Stimulated activated CD8-positive, alpha-beta memory T cell treated with anti-CD3 and anti-CD28 coated beads, Interleukin-12 subunit alpha, Interleukin-12 subunit beta, amount 100 ng/mL, for 1 hour (primary cell): ENCODE results near the gene CDK5RAP3.
"Not testable (repeated sequence)": the region's sequence is repeated elsewhere in the genome, so short reads cannot be mapped to it uniquely, and the experiment has no call there.

ENCODE experiments used
- DNase-seq: peaks from one replicate; pipeline ENCODE4 v3.0.0-alpha.2; 2020; ENCODE audit warnings: low read depth

CDK5RAP3 gene

GRCh38 chr17:47975189-47975822 is 4.4 kb downstream of the CDK5RAP3 start:
- DNase-seq, result no peak

DNA sequence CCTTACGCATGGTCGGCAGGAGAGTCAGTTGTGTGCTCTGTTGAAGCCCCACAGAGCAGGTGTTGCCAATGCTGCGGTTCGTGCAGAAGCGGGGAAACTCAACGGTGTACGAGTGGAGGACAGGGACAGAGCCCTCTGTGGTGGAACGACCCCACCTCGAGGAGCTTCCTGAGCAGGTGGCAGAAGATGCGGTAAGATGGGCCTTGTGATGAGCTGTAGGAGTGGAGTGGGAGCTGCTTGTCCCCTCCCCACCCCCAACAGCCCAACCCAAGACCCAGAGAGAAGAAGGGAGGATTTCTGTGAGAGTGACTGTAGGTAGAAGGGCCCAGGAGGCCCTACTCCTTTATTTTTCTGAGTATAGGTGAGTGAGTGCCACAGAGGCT is 4.9 kb downstream of the CDK5RAP3 start:
- DNase-seq, result no peak

GRCh38 chr17:47978324-47978723 is 7.4 kb downstream of the CDK5RAP3 start:
- DNase-seq, result peak; percentile 16

DNA sequence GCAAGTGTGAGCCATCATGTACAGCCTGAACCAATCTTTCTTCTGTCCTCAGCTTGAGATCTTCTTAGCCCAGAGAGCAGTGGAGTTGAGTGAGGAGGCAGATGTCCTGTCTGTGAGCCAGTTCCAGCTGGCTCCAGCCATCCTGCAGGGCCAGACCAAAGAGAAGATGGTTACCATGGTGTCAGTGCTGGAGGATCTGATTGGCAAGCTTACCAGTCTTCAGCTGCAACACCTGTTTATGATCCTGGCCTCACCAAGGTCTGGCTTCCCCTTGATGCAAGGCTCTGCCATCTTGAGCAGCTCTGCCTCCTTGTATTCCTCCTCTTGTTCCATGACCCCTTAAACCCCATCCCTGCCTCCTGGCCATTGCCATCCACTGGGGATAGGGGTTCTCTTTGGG is 9.6 kb downstream of the CDK5RAP3 start:
- no peak for DNase-seq

DNA sequence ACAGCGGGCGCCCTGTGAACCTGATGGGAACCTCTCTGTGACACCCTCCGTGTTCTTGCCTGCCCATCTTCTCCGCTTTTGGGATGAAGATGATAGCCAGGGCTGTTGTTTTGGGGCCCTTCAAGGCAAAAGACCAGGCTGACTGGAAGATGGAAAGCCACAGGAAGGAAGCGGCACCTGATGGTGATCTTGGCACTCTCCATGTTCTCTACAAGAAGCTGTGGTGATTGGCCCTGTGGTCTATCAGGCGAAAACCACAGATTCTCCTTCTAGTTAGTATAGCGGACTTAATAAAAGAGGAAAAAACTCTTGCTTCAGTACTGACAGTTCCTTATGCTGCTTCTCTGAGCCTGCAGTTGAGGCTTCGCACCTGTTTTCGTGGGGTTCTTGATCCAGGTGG is 10.5 kb downstream of the CDK5RAP3 start:
- DNase-seq, result no peak

DNA sequence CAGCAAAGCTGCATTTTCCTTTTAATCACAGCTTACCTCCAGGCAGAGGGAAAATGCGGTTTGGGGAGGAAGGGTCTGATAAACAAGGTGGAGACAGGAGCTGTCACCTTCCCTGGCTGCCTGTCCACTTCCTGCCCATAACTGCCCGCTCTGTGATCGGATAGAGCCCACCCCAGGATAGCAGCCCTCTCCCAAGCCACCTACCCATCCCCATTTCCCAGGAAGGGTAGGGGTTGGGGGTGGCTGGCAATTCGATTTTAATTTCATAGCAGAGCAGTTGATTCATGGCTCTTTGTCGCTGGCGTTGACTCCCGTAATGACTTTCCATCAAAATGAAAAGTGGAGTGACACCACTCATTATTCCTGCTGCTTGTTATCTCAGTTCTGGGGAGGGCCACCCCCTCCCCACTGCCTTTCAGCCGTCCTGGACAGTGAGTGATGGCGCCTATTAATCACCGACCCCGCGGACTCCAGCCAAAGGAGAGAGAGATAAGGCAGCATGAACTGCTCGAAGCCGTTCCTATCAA is 11.2 kb downstream of the CDK5RAP3 start:
- no peak for DNase-seq

DNA sequence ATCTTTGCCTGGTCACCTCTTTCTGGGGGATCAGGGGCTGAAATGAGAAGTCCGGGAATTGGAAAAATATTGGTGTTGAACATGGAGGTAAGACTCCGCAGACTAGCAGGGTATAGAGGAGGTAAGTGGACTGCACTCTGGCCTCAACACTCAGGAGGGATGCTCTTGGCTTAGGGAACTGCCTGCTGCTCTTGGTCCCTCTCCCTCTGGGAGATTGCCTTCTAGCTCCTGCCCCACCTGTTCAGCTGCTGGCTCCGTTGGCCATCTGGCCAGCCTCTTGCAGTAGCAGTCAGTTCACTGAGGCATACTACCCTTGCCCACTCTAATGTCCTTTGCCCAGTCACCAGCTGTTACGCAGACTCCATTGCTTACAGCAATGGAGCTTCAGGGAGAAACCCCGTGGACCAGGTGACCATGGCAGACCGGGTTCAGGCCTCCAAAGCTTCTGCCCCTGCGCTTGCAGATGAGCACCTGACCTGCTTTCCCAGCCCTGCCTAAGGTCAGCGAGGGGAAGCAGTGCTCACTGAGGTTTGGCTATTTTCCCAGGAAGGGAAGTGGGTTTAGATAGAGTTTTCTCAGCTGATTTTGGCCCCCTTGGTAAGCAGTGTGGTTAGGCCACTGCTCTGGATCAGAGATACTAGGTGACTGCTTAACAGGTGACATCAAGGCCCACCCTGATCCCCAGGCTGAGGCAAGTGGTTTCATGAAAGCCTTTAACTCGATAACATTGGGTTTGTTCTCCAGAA is 11.9 kb downstream of the CDK5RAP3 start:
- no peak for DNase-seq

- DNase-seq, result no peak
Measured at GRCh38 chr17:47983492-47984223, 12.7 kb downstream of the CDK5RAP3 start.

GRCh38 chr17:47986520-47986919 is 15.6 kb downstream of the CDK5RAP3 start:
- no peak for DNase-seq

DNA sequence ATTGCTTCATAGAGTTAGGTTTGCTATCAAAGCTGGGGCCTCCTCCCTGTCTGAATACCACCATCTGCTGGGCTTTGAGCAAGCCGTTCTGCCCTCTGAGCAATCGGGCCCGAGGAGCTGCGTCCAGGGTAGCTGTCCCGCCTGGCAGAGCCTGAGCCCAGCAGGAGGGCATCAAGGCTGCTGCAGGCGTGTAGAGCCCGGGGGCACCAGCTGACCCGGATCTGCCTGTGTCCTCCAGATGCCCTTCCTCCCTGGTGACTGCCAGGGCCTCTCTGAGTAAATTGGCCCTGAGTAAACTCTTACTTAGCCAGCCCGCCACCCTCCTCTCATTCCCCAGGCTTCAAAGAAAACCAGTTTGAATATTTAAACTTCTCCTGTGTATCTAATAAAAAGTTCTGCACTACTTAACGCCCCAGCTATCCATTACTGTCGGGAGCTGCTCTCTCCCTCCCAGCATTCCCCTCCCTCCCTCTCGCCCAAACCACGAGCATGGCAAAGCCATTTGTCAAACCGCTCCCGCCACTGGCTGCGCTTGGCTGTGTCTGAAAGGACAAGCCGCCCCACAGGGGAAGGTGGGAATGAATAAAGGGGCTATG is 16.4 kb downstream of the CDK5RAP3 start:
- no peak for DNase-seq

DNA sequence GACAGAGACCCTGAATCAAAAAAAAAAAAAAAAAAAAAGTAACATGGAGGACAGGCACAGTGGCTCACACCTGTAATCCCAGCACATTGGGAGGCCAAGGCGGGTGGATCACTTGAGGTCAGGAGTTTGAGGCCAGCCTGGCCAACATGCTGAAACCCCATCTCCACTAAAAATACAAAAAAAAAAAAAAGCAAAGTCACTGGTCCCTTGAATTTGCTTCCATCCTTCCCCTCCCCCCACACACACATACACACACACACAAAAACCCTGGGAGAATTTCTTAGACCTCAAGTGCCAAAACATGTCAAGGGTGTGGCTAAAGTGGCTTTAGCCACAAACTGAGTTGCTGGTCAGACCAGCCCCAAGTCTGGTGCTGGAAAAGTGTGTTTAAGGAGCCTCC is 17.5 kb downstream of the CDK5RAP3 start:
- not testable (repeated sequence) for DNase-seq

DNA sequence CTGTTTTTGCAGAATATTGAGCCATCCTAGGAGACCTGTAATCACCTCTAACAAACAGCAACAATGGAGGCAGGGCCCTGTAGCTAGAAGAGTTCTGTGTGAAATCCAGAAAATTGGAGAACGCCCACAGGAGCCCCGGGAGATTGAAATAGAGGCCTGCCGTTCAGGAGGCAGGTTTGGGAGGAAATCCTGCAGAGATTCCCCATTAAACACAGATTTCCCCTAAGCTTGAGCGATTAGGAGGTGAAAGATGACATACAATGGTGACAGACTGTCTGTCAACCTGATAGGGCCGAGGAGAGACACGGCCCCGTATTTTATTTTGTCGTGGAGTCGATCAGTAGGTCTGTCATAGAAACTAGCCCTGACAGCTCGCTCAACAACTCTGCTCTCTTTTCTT is 18.2 kb downstream of the CDK5RAP3 start:
- no peak for DNase-seq

DNA sequence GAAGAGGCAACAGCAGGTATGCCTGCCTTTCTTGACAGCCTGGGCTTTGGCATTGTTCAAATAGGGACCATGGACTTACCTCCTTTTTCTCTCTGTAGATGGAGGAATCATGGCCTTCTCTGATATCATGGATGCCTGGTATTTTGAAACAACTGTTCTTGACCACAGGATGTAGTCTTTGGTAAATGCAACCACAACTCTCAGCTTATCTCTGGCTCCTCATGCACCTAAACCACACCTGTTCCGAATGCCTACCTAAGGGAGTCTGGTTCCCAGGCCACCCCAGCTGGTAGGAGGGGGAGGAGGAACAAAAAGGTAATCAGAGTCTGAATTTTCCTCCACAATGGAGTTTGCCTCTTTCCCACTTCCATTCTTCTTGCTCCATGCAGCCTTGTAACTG is 18.8 kb downstream of the CDK5RAP3 start:
- DNase-seq, result no peak

DNA sequence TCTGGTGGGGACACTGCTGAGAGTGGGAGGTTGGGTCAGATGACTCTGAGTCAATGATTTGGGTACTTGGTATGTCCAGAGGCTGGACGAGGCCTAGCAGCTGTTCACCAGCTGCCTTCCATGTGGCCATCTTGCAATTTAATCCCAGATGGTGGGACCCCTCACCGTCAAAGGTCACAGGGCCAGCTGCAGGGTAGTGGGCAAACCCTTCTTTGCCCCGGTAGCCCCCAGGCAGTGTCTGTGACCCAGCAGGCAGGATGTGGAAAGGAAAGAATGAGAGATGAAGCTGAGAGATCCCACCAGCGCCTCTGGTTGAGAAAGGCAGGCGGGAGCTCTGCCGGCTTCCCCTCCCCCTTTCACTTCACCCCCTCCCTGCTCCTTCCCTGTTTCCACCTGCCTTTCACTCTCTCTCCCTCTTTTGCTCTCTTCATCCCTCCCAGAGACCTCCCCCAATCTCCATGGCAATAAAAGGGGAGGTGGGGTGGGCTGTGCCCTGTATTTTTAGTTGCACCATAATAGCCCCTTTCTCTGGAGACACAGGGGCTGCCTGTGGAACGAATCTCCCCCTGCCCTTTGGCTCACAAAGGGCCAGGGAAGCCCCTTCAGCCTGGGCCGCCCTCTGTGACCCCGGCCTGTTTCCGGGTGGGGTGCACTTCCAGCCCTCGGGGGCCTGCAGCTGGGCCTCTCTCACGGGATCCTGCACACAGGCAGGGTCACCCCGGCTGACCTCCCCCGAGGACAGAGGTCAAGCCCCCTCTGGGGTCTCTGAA is 20.2 kb downstream of the CDK5RAP3 start:
- DNase-seq, result no peak

DNA sequence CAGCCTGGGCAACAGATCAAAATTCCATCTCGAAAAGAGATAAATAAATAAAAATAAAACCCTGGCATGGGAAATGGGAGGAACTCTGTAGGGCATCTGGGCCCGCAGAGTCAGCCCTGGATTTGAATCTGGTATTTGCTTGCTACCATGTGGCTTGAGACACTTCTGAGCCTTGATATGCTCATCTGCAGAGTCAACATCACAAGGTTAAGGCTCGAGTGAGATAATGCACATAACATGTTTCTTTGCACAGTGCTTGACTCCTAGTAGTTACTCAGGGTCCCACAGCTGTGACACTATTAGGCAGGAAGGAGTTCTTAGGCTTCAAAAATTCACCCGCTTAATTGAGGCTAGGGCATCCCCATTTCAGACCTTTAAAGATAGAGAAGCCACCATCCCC is 21.3 kb downstream of the CDK5RAP3 start:
- no peak for DNase-seq

DNA sequence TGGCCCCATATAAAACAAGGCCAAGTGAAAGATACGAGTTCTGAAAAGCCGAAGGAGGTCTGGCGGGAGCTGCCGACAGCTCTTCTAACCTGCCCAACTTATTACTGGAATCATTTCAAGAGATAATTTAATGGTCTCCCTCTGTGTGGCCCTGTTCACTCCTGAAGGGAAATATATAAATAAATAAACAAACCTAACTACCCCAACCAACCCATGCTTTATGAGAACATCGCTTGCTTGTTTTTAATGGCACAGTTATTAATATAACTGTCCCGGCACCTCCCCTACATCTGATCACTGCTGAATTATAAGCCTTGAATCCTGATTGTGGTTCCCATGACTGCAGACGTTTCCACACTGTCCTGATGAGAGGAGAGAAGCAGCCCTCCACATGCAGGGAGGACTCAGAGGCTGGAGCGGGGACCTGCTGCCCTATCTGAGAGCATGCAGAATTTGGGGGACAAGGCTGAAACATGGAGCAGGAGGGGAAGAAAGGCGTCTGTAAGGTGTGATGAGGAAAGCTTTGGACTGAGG is 22.2 kb downstream of the CDK5RAP3 start:
- DNase-seq, result no peak

GRCh38 chr17:47993964-47994363 is 23.1 kb downstream of the CDK5RAP3 start:
- DNase-seq, result no peak

- DNase-seq, result no peak
Measured at GRCh38 chr17:47994724-47995123, 23.8 kb downstream of the CDK5RAP3 start.

GRCh38 chr17:47995241-47995935 is 24.5 kb downstream of the CDK5RAP3 start:
- no peak for DNase-seq

DNA sequence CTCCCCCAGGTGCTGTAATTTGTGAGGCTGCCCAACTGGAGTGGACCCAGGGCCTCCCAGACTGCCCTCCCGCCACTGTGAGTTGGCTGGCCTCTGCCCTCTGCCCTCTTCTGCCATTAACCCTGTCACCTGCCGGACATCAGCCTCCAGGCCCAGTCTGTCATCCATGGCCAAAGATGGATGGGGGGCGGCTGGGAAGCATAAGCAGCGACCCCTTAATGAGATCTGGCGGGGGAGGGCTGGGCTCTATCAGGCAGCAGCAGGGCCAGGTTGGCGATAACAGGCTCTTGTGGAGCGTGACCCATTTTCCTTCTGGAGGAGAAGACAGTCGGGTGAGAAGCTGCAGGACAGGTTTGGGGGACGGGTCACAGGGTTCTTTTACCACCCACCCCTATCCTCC is 25.3 kb downstream of the CDK5RAP3 start:
- no peak for DNase-seq

- no peak for DNase-seq
Measured at GRCh38 chr17:47997586-47997985, 26.7 kb downstream of the CDK5RAP3 start.
